Ovary (tissue), 9 donors: ENCODE data around the gene LRRC8C. TPM values are rescaled to one million over a fixed set of nuclear protein-coding genes. Genes with fewer than 3 reads are reported as not detected.

ENCODE experiments used
- DNase-seq, 5 donors: peaks; one replicate each; pipeline ENCODE4 v3.0.0-alpha.2; 2019 to 2020
- H3K27ac ChIP-seq, 2 donors: fragments of 200-600 bp; one replicate each; pipeline versions ENCODE4 v1.5.1 to v1.8.0; 2019 to 2022
- H3K27me3 ChIP-seq: fragments of 200-600 bp; one replicate; pipeline ENCODE4 v1.8.0; 2022
- H3K36me3 ChIP-seq: fragments of 200-600 bp; sonication (generic); one replicate; pipeline ENCODE4 v1.5.1; 2019
- H3K4me1 ChIP-seq: one replicate; pipeline ENCODE4 v1.8.1; 2013; ENCODE audit warnings: mild to moderate bottlenecking, moderate library complexity; ENCODE audit not compliant: insufficient read depth
- H3K4me3 ChIP-seq: fragments of 200-600 bp; sonication (generic); one replicate; pipeline ENCODE4 v1.5.1; 2017
- H3K9me3 ChIP-seq, 2 donors: fragments of 200-600 bp in 1 of 2; sonication (generic) in 1 of 2; one replicate each; pipeline versions ENCODE4 v1.5.1 to v1.8.1; 2013 to 2019; ENCODE audit warnings: mild to moderate bottlenecking in 1 of 2, moderate library complexity in 1 of 2
- CTCF ChIP-seq, 3 donors: fragments of 450-650 bp in 2 of 3; fragments of 200-600 bp in 1 of 3; IDR thresholded peaks; one replicate each; pipeline versions ENCODE4 v1.5.1 to v1.8.0; 2016 to 2022; ENCODE audit warnings: antibody characterized with exemption in 3 of 3, mild to moderate bottlenecking in 1 of 3
- EP300 ChIP-seq: sonication (generic); formaldehyde crosslinking; IDR thresholded peaks from one replicate; pipeline ENCODE4 v1.6.1; 2017; ENCODE audit warnings: antibody characterized with exemption
- POLR2A ChIP-seq: fragments of 450-650 bp; IDR thresholded peaks from one replicate; pipeline ENCODE4 v1.6.1; 2017; ENCODE audit warnings: antibody characterized with exemption, mild to moderate bottlenecking, moderate library complexity
- WGBS, 3 donors: extraction: QIAGEN DNeasy Blood & Tissue Kit in 1 of 3; methylation state at CpG; one replicate each; pipeline versions ENCODE4 v1.1.5 to v1.1.7; 2013 to 2017; 5-methylcytosine and 5-hydroxymethylcytosine counted together
- intact Hi-C, 4 donors: fragments of 100-400 bp; cut with DNase I; formaldehyde crosslinking; loops; one replicate each; pipeline versions ENCODE4 v1.11.0 to v1.15.1; 2022 to 2023
- polyA plus RNA-seq, 2 donors: library from polyadenylated mRNA; stranded (reverse); fragments of 200-250 nt in 1 of 2; fragments of 350-450 nt in 1 of 2; fragmentation: Illumina TruSeq in 1 of 2; extraction: RNeasy Lipid Tissue Mini Kit (QIAGEN cat#74804) in 1 of 2; gene quantifications; one replicate each; pipeline ENCODE4 v1.2.3, GENCODE V29; 2013 to 2014
- total RNA-seq, 7 donors: library from RNA; depleted of rRNA in 2 of 7; stranded (reverse); fragments of >200 nt in 2 of 7; fragmentation: NEBNext Ultra II Directional in 3 of 7; extraction: Animal tissue kit (Norgen Biotek cat#: 25700) in 3 of 7; gene quantifications; one replicate each; pipeline versions ENCODE4 v1.1.0 to v1.2.4, GENCODE V29; 2016 to 2023
- donor health status: DM: no; HTN: no; CAD: no; lungs with moderate emphysema.
- donor health status: DM: no; HTN: no; CAD: no.
- donor health status: Bipolar disorder and iron deficiency.
- donor health status: DM: yes; HTN: yes; CAD: no.
- donor health status: DM: no; HTN: no; CAD: no.
- donor health status: DM: yes; HTN: yes; CAD: no.

The LRRC8C gene
- total and polyA plus RNA-seq, 9 donors, result 5.6 to 11.1 (median 7.2) TPM

- Histone ChIP-seq H3K27me3 (no peaks in the 10 kb centered on the region), H3K4me3 (no peak overlapping the region), H3K27ac (no peak overlapping the region), H3K36me3 (no peaks in the 10 kb centered on the region), H3K9me3 (no peaks in the 10 kb centered on the region), H3K4me1 (no peaks in the 10 kb centered on the region)
- intact Hi-C loops, result loop anchor here in 1 of 4 donors (5.0 kb wide), 1 partner anchor 907 kb away; no protein-coding TSS in a partner anchor
- no peak for DNase-seq
- TF ChIP-seq POLR2A (no peak), EP300 (no peak), CTCF (IDR thresholded peaks at IDR 0.05) (no peak)
- WGBS, 3 donors, result 87 to 92% (median 92%) methylated on average over 2 of the region's 2 CpGs
Observed at GRCh38 chr1:89754518-89754917, 121.6 kb downstream of the LRRC8C start.

GRCh38 chr1:89755591-89755990 lies 122.7 kb downstream of the LRRC8C start:
- intact Hi-C loops, result loop anchor here in 1 of 4 donors (5.0 kb wide), 1 partner anchor 283 kb away; no protein-coding TSS in a partner anchor
- no peak for TF ChIP-seq CTCF (IDR thresholded peaks at IDR 0.05)
- TF ChIP-seq POLR2A, result no peak
- no peak for TF ChIP-seq EP300
- no peak for DNase-seq

GRCh38 chr1:89757532-89757931 lies 124.6 kb downstream of the LRRC8C start:
- intact Hi-C loops, result loop anchor here in 1 of 4 donors (5.0 kb wide), 1 partner anchor 285 kb away; no protein-coding TSS in a partner anchor
- DNase-seq, result no peak
- no peaks in the 10 kb centered on the region for H3K4me1 ChIP-seq
- H3K36me3 ChIP-seq, result no peaks in the 10 kb centered on the region
- TF ChIP-seq POLR2A, result no peak
- TF ChIP-seq EP300, result no peak
- no peak for TF ChIP-seq CTCF (IDR thresholded peaks at IDR 0.05)
- WGBS, 3 donors, result 15 to 39% (median 23%) methylated on average over 5 of the region's 5 CpGs
- no peaks in the 10 kb centered on the region for H3K9me3 ChIP-seq
- no peaks in the 10 kb centered on the region for H3K27me3 ChIP-seq
- H3K4me3 ChIP-seq, result no peak overlapping the region
- H3K27ac ChIP-seq, result no peak overlapping the region

More at GRCh38 chr1:89755591-89755990, 122.7 kb downstream of the LRRC8C start:
- Histone ChIP-seq H3K9me3 (no peaks in the 10 kb centered on the region), H3K4me3 (no peak overlapping the region), H3K27ac (no peak overlapping the region), H3K27me3 (no peaks in the 10 kb centered on the region), H3K36me3 (no peaks in the 10 kb centered on the region), H3K4me1 (no peaks in the 10 kb centered on the region)
- WGBS, 3 donors, result 86 to 92% (median 91%) methylated on average over 3 of the region's 3 CpGs

- 55 to 64% (median 58%) methylated on average over 2 of the region's 2 CpGs for whole genome bisulfite sequencing, 3 donors
- no peak for DNase-seq
- Histone ChIP-seq H3K27me3 (no peaks in the 10 kb centered on the region), H3K36me3 (no peaks in the 10 kb centered on the region), H3K4me1 (no peaks in the 10 kb centered on the region), H3K27ac (no peak overlapping the region), H3K4me3 (no peak overlapping the region), H3K9me3 (no peaks in the 10 kb centered on the region)
- intact Hi-C loops, result loop anchor here in 1 of 4 donors (5.0 kb wide), 1 partner anchor 286 kb away; no protein-coding TSS in a partner anchor
- no peak for TF ChIP-seq POLR2A
- TF ChIP-seq EP300, result no peak
- TF ChIP-seq CTCF (IDR thresholded peaks at IDR 0.05), result no peak
Observed at GRCh38 chr1:89758156-89758555, 125.2 kb downstream of the LRRC8C start.
